HG03520 (cell line): ENCODE results near the gene RAB11FIP3.

Experiments used
- ATAC-seq: cut with Tn5 transposase; IDR thresholded peaks from one replicate; pipeline ENCODE4 v1.9.1; 2021; ENCODE audit warnings: mild to moderate bottlenecking, moderate library complexity; ENCODE audit not compliant: unreplicated experiment

The RAB11FIP3 gene

DNA sequence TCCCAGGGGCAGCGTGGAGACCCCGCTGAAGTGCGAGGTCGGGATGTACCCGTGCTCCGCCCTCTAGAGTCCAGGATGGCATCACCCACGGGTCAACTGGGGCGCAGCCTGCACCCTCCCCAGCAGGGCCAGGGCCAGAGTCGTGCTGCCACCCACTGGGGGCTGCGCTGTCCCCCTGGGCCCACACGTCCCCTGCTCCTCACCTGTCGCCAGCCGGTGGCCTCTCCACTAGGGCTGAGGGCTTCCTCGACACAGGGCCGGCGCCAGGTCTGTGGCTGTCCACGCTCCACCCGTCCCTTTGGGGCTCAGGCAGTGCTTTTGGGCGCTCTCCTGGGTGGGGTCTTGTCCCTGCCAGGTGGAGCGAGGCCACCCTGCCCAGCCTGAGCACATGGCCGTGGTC lies 123.1 kb downstream of the RAB11FIP3 start:
- no peak for ATAC-seq

DNA sequence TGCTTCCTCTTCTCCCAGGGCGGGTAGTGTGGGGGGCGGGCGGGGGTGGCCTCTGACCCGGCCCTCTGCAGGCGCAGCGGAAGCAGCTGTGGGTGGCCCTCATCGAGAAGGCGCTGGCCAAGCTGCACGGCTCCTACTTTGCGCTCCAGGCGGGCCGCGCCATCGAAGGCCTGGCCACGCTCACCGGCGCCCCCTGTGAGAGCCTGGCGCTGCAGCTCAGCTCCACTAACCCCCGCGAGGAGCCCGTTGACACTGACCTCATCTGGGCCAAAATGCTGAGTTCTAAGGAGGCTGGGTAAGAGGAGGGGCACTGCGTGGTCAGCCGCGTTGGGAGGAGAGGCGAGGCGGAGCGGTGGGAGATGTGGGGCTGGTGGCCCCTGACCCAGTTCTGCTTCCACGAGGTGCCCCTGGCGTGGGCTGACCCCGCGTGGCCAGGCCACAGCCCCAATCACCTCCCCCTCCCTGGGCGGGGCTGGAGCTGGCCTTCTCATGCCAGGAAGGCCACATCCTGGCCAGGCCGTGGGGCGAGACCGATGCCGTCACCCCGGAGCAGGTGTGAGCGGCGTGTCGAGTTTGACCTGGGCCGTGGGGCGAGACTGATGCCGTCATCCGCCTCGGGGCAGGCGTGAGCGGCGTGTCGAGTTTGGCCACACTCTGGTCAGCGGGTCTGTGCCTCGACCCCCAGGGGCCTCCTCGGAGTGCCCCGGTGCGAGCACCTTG lies 124.3 kb downstream of the RAB11FIP3 start:
- ATAC-seq, result no peak

DNA sequence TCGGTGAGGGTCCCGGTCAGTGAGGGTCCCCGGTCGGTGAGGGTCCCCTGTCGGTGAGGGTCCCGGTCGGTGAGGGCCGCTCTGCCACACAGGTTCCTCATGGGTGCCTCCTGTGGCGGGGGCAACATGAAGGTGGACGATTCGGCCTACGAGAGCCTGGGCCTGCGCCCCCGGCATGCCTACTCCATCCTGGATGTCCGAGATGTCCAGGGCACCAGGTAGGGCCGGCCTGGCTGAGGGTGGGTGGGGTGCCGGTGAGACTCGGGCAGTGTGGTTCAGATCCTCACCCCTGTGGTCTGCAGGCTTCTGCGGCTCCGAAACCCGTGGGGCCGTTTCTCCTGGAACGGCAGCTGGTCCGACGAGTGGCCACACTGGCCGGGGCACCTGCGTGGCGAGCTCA lies 125.8 kb downstream of the RAB11FIP3 start:
- no peak for ATAC-seq

DNA sequence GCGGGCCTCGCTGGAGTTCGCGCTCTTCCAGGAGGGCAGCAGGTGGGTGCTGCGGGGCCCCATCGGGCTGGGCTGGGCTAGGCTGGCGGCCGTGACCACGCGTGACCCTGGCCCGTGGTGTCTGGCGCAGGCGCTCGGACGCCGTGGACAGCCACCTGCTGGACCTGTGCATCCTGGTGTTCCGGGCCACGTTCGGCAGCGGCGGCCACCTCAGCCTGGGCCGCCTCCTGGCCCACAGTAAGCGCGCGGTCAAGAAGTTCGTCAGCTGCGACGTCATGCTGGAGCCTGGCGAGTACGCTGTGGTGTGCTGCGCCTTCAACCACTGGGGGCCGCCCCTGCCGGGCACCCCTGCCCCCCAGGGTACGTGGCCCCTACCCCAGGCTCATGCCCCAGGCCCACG lies 126.7 kb downstream of the RAB11FIP3 start:
- no peak for ATAC-seq

DNA sequence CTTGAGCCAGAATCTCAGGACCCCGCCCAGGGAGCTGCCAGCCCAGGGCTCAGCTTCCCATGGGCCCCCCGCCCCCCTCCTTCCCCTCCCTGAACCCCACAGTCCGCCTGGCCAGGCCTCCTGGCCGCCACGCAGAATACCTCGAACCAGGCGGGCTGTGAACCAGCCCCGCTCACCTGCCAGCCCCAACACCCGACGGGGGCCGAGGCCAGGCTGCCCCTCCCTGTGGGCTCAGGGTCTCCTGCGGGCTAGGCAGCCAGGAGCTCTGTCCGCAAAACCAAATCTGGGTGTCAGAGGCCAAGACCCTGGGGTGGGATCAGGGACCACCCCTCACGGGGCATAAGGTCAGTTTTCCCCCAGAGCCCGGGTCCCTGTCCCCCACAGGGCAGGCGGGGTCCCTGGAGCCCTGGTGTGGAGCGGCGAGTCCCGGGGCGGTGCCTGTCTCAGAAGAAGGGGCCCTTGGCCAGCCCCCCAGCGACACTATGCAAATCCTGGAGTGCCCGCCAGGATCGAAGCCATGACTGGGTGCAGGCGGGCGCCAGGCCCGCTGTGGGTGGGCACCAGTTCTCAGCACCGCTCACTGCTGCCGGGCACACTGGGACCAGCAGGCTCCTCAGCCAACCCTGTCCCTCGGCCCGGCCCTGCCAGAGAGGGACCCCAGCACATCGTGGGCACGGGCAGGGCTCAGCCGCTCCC lies 128.3 kb downstream of the RAB11FIP3 start:
- ATAC-seq, result no peak

DNA sequence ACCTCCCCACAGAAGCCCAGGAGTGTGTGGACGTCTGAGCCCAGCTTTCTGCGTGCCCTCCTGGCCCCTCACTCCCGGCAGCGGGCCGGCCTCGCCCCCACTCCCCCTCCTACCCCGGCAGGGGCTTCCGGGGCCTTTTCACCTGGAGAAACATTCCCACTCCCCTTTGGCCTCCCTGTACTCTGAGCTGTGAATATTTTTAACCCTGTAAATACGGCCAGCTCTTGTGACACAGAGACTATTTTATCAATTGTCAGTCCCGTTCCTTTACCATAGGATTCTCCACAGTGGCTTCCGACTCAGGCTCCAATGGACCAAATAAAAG lies 128.8 kb downstream of the RAB11FIP3 start:
- no peak for ATAC-seq

DNA sequence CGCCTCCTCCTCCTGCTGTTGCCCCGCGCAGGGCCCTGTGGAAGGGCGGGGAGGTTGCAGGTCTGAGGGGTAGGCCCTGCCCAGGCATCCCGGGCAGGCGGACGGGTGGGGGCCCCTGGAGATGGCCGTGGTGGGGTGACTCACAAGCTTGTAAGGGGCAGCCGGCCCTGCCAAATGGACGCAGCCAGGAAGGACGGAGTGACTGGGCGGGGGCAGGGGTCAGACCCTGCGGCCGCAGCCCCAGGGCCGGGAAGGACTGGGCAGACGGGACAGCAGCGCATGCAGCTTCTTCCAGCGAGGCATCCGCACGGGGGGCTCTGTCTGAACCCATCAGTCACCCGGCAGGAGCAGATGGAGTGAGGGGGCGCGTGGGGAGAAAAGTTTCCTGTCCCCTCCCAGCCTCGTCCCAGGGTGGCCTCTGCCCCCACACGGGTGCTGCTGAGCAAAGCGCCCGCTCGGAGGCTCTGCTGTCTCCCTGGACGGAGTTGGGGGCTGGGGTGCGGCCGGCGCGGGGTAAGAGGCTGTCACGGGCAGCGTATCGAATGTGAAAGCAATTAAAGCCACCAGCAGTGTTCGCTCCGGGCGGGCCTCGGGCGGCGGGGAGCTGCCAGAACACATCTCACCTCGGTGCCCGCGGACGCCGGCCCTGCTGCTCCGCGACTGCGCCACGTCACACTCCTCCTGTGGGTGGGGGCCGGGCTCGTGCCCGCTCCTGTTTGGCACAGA lies 129.4 kb downstream of the RAB11FIP3 start:
- ATAC-seq, result no peak

DNA sequence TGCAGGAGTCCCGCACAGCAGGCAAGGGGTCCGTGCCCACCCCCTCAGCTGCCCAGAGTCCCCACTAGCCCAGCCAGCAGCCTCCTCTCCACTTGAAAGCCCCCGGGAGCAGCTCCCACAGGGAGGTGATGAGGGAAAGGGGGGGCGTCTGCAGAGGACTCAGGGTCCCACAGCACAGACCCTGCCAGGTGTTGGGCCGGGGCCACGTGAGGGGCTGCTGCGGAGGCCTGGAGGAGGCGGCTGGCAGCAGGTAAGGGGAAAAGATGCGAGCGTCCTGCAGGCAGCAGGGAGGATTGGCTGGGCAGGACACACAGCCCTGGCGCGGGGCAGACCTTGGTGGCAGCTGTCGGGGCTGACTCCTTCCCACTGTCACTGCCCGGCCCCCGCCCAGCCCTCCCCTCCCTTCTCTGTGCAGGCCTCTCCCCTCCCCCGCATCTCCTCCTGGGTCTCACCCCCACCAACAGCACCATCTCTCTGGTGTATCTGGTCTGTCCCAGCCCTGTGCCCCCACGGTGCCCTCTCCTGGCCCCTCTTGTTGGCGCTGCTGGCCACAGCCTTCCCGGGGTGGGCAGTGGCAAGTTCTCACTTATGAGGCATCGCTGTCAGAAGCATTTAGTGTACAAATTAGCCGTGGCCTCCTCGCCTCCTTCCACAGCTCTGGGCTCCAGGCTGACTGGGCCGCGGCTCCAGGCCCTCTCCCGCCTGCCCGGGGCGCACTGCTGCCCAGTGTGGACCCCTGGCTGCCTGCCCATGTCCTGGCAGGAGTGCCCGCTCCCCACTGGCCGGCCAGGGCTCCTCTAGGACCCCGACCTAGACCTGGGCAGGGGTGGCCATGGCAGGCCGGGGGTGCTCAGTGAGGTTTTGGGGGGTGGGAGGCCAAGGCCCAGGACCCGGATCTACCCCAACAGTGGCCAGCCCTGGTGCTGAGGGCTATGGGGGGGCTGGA lies 130.4 kb downstream of the RAB11FIP3 start:
- ATAC-seq, result no peak

DNA sequence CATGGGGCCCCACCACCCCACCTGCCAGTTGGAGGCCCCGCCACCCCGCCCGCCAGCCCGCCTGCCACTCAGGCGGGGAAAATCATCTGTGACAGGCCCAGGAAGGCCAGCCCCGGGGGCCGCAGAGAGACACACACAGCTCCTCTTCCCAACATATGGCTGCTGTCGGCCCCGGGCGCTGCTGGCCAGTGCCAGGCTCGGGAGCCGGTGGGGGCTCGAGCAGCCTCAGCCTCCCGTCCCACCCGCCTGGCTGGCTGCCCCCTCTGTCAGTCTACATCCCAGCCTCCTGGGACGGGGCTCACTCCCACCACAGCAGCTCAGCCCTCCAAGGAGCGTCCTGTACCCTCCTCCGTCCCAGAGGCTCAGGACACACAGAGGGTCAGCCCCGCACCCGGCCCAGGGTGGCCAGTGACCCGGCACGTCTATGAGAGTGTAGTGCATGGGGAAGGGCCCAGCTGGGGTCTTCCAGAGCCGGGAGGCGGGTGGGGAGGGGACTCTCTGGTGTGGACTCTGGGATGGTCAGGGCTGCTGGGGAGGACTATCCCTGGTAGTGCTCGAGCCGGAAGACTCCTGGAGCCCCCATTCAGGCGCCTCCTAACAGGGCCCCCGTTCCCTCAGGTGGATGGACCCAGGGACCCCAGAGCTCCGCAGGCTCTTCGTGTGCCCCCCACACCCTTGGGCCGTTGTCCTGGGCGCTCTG lies 131.2 kb downstream of the RAB11FIP3 start:
- ATAC-seq, result no peak

DNA sequence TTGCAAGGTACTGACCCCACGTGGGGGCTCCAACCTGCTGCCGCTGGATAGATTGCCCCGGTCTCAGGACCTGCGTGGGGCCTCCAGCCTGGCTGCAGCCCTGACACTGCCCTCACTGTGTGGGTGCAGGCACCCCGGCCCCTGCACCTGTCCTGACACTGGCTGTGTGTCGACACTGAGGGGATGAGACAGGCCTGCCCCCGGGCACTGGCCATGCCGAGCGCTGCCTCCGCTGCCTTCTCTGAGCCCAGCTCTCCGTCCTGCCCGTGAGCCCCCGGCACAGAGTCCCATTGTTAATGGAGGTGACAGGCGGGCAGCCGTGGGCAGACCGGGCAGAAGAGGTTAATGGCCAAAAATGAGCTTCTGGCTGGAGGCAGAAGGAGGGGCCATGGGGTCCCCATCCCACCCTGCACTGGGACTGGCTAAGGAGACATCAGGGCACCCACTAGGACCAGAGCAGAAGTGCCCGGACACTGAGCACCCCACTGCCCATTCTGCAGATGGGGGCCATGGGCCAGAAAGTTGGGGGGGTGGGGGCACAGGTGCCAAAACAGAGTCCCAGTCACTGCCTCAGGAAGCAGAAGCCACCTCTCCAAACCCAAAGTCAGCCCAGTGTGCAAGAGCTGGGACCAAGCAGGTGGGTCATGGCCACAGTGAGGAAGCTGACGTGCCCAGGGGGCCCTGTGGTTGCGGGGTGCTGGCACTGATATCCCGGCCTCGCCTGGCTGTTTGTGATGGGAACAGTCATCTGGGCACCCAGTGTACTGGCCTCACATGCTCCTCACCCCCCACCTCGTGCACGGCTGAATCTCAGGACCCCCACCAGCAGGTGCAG lies 132.2 kb downstream of the RAB11FIP3 start:
- ATAC-seq, result no peak

DNA sequence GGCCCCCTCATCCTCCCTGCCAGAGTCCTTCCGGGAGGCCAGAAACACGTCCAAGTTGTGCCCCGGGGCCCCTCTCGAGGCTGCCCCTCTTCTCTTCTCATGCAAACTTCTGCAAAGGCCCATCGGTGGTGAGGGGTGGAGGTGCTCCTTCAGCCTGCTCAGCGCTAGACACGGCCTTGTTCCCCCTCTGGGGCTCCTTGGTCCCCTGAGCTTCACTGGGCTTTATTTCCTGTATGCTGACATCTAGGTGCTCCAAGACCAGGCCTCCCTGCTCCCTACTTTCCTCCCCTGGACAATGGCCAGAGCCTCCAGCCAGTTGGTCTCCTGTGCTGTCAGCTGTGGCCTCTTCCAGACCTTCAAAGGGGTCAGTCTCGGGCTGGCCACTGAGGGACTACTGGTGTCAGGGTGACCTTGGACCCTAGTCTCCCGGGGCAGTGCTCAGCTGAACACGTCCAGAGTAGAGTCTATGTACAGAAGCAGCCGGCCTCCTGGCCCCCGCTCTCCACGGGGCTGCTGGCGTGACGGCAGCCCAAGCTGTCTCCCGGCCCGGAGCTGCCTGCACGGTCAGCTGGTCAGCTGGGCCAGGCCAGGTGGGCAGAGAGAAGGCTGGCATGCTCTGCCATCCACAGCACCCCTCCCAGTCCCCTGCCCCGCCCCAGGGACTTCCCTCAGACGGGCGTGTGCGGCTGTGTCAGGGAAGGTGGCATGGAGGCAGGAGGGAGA lies 133.0 kb downstream of the RAB11FIP3 start:
- ATAC-seq, result no peak

DNA sequence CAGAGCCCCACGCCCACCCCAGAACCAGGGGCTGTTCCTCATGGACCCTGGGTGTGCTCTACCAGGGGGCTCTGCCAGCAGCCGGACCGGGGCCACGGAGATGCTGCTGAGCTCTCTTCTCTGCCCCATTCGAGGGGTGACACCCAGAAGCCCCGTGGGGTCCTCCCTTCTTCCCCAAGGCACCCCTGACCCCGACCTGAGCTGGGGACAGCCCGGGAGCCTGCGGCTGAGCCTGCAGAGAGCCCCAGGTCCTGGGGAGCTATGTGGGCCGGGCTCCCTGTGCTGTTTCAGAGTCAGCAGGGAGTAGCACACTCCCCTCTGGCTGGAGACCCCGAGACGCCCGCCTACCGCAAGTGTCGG lies 133.6 kb downstream of the RAB11FIP3 start:
- no peak for ATAC-seq

DNA sequence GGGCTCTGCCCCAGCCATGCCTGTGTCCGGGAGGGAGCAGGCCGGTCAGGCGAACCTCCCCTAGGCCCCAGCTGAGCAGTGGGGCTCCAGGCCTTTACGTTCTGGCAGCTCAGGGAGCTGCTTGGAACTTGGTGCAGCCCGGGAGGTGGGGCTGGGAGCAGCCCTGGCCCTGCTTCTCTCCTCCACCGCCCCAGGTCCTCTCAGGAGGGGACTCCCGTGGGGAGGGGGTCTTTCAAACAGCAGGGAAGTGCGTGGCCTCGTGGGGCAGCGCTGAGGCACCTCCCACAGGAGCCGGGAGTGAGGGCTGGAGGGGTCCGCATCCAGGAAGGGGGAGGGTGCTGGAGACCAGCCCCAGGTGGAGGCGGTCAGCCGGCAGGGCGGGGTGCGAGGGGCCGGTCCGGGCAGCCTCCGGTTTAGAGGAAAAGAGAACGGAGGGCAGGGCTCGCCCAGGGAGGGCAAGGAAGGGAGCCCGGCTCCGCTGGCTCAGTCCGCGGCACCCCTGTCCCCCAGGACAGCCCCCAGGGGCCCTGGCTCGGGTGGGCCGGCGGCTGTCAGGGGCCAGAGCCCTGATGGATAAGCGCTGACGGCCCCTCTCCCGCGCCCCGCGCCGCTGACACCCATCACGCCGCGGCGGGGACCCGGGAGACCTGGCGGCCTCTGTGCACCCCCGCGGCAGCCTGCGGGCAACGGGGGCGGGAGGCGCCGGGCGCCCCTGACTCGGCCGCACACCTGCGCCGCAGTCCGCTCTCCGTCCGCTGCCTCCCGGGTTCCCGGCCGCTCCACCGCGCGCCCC lies 134.2 kb downstream of the RAB11FIP3 start:
- no peak for ATAC-seq

DNA sequence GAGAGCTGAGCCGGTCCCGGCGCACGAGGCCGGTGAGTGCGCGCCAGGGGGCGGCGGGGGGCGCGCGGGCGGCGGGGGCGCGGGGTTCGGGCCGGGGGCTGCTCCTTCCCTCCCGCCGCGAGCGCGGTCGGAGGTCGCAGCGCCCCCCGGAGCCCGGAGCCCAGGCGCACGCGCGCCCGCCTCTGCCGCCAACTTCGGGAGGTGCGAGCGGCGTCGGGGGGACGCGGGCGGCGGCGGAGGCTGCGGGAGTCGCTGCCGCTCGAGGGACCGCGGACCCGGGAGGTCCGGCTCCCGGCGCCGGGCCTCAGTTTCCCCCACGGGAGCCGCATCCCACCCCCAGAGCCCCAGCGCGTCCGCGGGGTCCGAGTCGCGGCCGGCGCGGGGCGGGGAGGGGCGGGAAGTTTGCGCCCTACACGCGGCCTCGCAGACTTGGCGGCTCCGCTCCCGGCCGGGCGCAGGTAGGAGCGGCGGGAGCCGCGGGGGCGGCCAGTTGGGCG lies 134.8 kb downstream of the RAB11FIP3 start, which contains the start of gene PRR35:
TSS of gene PRR35 (plus strand) at position 191 of the 497 bp plus-strand sequence. CDS start 2,901 bp downstream, outside the sequence.
- no peak for ATAC-seq

DNA sequence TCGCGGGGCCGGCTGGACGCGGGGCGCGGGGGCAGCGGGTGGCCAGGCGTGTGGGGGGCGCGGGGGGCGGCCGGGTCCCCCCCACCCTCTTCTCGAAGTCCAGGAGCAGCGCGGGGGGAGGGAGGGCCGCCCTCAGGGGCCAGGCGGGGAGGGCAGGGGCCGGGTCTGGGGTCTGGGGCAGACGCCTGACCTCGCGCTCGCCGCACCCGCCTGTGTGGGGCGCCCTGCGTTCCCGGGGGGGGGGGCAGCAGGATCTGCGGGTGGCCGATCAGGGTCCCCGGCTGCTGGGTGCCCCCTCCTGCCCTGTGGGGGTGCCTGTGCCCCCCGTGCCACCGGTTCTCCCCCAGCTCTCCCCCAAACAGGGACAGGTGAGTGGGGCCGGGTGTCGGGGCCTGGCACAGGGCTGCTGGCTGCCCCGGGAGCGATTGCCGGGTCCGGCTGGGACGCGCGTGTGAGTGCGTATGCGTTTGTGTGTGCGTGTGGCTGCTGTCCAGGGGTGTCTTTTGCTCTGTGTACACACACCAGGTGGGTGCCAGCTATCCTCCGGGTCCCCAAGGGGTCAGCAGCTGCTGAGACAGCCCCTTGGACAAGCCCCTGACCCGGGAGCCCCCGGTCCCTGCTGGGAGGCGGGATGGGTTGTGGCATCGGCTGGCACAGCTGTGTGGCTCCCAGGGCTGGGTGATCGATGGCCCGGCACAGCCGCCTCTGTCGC lies 135.4 kb downstream of the RAB11FIP3 start:
- no peak for ATAC-seq

DNA sequence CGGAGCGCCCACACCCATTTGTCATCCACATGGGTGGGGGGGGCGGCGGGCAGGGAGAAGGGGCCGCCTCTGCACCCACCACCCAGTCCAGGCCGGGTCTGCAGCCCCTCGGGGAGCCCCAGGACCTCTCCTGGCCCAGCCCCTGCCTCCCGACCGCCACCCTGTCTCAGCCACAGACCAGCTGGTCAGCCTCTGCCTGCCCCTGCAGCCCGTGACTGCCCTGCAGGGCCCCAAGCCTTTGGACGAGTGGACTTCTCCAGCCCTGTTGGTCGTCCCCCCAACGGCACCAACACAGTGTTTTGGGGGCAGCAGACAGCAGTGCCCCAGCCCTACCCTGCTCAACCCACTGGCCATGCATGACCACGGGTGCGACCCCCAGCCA lies 136.0 kb downstream of the RAB11FIP3 start:
- no peak for ATAC-seq
